Activated CD8-positive, alpha-beta memory T cell treated with anti-CD3 and anti-CD28 coated beads, Interleukin-2, amount 10 ng/mL, durations not matched to agents 7 days and 5 days (primary cell): Measurements from ENCODE around the gene BCL11B. TPM values are rescaled to one million over a fixed set of nuclear protein-coding genes. Genes with fewer than 3 reads are reported as not detected.

ENCODE experiments used
- ATAC-seq: fragments of 150-1000 bp; cut with Tn5 transposase; one replicate; pipeline ENCODE4 v1.10.0; 2021; ENCODE audit warnings: moderate library complexity
- CTCF ChIA-PET: fragments of 350-600 bp; sonication (Branson Sonifier 250); formaldehyde crosslinking; loops from one replicate; lab custom pipeline; 2021; ENCODE audit warnings: antibody characterized with exemption; lab: Charles Lee
- DNase-seq: peaks from one replicate; pipeline ENCODE4 v3.0.0-alpha.2; 2020
- H3K27ac Mint-ChIP-seq: one replicate; pipeline ENCODE4 v1.8.0; 2021; ENCODE audit warnings: mild to moderate bottlenecking, mixed read lengths
- H3K27me3 Mint-ChIP-seq: one replicate; pipeline ENCODE4 v1.8.0; 2021; ENCODE audit warnings: mixed read lengths
- H3K36me3 Mint-ChIP-seq: one replicate; pipeline ENCODE4 v1.8.0; 2021; ENCODE audit warnings: mild to moderate bottlenecking, mixed read lengths
- H3K4me1 Mint-ChIP-seq: one replicate; pipeline ENCODE4 v1.8.0; 2021; ENCODE audit warnings: mixed read lengths
- H3K4me3 Mint-ChIP-seq: one replicate; pipeline ENCODE4 v1.8.0; 2021; ENCODE audit warnings: mild to moderate bottlenecking, moderate library complexity, mixed read lengths
- H3K9me3 Mint-ChIP-seq: one replicate; pipeline ENCODE4 v1.8.0; 2022; ENCODE audit warnings: low read depth, mixed read lengths
- total RNA-seq, 2 experiments: library from RNA; stranded (reverse); gene quantifications; one replicate each; pipeline ENCODE4 v1.2.3, GENCODE V29; 2021

BCL11B gene
- total RNA-seq, 2 experiments from 2014 or later = 53.0 to 66.2 TPM

- Mint-ChIP-seq H3K4me3 (no peak overlapping the region), H3K27me3 (peaks cover 13% of the 10 kb centered on the region), H3K4me1 (peaks cover 26% of the 10 kb centered on the region), H3K27ac (no peak overlapping the region), H3K9me3 (no peaks in the 10 kb centered on the region), H3K36me3 (peaks cover 6% of the 10 kb centered on the region)
- CTCF ChIA-PET = interaction anchor here (0.9 to 1.0 kb wide), 2 partner anchors 39 to 135 kb away, joined by 3 to 4 read pairs; no protein-coding TSS in a partner anchor
- peak; percentile 30 for ATAC-seq
- no peak for DNase-seq
Measured at GRCh38 chr14:99280852-99281251, 8.9 kb upstream of the BCL11B start.

DNA sequence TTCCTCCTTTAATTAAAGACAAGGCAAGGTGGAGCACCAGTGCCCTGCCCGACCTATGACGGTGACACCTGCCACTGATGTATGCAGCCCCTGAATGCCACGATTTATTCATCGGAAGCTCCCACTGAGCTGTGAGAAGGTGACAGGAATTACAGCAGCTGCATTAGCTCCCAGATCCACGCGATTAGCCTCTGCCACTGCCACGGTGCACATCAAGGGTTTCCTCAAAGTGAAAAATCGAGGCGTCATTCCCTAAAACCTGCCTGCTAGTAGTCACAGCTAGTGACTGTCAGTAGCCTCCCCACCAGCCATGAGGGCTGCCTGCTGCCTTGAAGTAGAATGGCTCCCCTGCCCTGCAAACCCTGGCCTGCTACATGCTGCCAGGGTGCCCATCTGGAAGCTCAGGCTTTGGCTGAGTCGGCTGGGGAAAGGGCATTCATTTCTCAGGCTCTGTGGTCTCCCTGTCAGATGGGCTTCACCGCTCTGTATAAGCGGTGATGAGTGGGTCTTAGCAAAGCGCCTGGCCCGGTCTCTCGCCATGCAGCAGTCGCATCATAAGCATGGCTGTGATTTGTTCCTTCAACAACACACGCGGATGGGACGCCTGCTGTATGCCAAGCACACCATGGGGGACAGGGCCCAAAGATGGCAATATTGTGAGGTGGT, 8.2 kb upstream of the BCL11B start:
- Mint-ChIP-seq H3K4me1 (peaks cover 19% of the 10 kb centered on the region), H3K9me3 (no peaks in the 10 kb centered on the region), H3K4me3 (no peak overlapping the region), H3K36me3 (peaks cover 5% of the 10 kb centered on the region), H3K27me3 (peaks cover 17% of the 10 kb centered on the region), H3K27ac (no peak overlapping the region)
- no peak for ATAC-seq
- CTCF ChIA-PET = interaction anchor here (0.9 to 1.0 kb wide), 2 partner anchors 40 to 136 kb away, joined by 3 to 4 read pairs; no protein-coding TSS in a partner anchor
- no peak for DNase-seq

DNA sequence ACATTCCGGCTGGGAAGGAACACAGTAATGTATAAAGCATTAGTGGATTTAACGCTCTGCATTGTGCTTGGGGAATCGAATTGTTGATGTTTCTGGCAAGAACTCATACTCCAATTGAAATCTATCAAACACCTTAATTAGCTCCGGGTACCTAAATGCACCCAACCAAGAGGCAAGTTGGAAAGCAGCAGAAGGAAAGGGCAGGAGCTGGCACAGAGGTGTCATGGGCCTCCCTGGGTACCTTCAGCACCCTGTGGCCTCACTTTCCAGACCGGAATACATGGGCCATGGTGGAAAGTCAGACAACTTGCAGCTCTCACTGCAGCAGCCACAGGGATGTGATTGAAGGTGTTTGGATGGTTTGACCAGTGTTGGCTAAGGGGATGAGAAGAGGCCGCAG, 6.8 kb upstream of the BCL11B start:
- DNase-seq (no peak), ATAC-seq (no peak)
- CTCF ChIA-PET = interaction anchor here (1.3 to 1.5 kb wide), 2 partner anchors 14 to 109 kb away, joined by 3 to 5 read pairs; no protein-coding TSS in a partner anchor
- Mint-ChIP-seq H3K27ac (no peak overlapping the region), H3K4me3 (no peak overlapping the region), H3K27me3 (peaks cover 17% of the 10 kb centered on the region), H3K9me3 (no peaks in the 10 kb centered on the region), H3K4me1 (peaks cover 21% of the 10 kb centered on the region), H3K36me3 (peaks cover 3% of the 10 kb centered on the region)

DNA sequence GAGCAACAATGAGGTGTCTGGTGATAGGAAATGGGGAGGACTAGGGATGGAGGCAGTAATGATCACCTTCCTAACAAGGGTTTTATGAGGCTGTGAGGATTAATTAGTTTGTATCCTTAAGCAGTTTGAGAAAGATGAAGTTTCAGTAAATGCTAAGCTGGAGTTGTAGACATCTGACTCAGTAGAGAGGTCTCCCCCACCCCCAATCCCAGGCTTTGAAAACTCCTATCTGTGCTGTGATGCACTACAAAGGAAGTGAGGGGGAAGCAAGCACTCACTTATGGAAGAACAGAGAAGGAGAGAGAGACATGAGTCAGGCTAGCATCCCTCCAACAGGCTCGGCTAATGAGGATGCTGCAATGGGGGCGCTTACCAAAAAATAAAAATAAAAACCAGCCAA, 5.5 kb upstream of the BCL11B start:
- H3K27me3 Mint-ChIP-seq = peaks cover 17% of the 10 kb centered on the region
- no peak for DNase-seq
- peaks cover 3% of the 10 kb centered on the region for H3K36me3 Mint-ChIP-seq
- no peak for ATAC-seq
- CTCF ChIA-PET = interaction anchor here (1.0 to 2.0 kb wide), 3 partner anchors 10 to 139 kb away, joined by 3 to 7 read pairs (median 4); no protein-coding TSS in a partner anchor
- no peaks in the 10 kb centered on the region for H3K9me3 Mint-ChIP-seq
- H3K4me1 Mint-ChIP-seq = peaks cover 28% of the 10 kb centered on the region
- no peak overlapping the region for H3K27ac Mint-ChIP-seq
- H3K4me3 Mint-ChIP-seq = no peak overlapping the region

GRCh38 chr14:99276482-99276881, 4.5 kb upstream of the BCL11B start:
- H3K9me3 Mint-ChIP-seq = no peaks in the 10 kb centered on the region
- H3K27ac Mint-ChIP-seq = no peak overlapping the region
- peaks cover 17% of the 10 kb centered on the region for H3K27me3 Mint-ChIP-seq
- peaks cover 6% of the 10 kb centered on the region for H3K36me3 Mint-ChIP-seq
- DNase-seq (no peak), ATAC-seq (no peak)
- H3K4me1 Mint-ChIP-seq = peaks cover 31% of the 10 kb centered on the region
- H3K4me3 Mint-ChIP-seq = no peak overlapping the region
- CTCF ChIA-PET = interaction anchor here (0.7 to 6.4 kb wide), 4 partner anchors 9 to 1137 kb away, joined by 3 to 53 read pairs (median 8); no protein-coding TSS in a partner anchor

DNA sequence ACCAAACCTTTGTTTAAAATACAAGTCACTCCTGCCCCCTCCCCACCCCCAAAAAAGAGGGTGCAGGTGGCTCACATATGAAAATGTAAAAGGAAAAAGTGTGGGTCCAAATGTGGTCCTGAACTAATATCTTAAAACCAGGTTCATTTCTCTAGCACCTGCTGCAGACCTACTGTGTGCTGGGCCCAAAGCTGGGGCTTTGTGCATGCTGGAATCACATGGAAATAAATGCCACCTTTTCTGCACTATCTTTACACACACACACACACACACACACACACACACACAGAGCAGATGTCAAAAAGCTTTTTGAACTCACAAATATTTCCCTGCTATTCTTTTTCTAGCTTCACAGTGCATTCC, 3.2 kb upstream of the BCL11B start:
- ATAC-seq = no peak
- Mint-ChIP-seq H3K4me3 (peak overlapping the region; percentile 72), H3K4me1 (peaks cover 20% of the 10 kb centered on the region), H3K36me3 (peaks cover 6% of the 10 kb centered on the region), H3K27ac (no peak overlapping the region), H3K9me3 (no peaks in the 10 kb centered on the region), H3K27me3 (peaks cover 17% of the 10 kb centered on the region)
- CTCF ChIA-PET = interaction anchor here (0.6 to 6.4 kb wide), 11 partner anchors 9 to 1678 kb away, joined by 3 to 53 read pairs (median 5); no protein-coding TSS in a partner anchor
- no peak for DNase-seq

DNA sequence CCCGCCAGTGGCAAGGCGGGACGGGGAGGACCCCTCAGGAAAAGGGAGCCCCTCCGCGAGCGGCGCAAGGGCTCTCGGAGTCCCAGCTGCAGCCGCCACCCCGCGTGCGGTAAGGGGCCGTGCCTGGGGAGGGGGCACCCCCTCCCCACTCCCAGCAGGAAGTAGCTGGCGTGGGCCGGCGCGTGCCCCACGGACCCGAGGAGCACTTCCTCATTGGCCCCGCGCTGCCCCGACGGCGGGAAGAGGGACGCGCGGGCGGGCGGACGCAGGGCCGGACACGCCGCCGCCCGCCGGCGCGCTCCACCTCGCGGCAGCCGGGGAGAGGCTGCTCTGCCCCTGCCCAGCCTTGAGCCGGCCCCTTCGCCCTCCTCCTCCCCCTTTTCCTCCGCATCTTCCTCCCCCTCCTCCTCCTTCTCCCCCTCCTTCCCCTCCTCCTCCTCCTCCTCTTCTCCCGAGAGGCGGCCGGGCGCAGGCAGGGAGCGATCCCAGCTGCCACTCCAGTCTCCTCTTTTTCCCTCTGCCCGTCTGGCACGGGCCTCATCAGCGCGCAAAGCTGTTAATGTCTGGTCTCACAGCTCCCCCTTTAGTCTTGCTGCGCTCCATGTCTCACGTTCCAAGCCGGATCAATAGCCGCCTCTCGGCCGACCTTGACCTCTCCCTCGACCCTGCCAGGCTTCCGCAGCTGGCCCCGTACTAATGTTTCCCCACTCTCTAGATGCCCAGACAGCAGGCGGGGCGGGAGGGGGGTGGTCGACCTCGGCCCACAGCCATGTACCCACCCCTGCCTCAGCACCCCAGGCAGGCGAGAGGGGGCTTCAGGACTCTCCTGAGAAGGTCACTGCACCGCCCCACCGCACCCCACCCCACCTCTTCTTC, 2.6 kb upstream of the BCL11B start:
- CTCF ChIA-PET = interaction anchor here (0.6 to 6.4 kb wide), 14 partner anchors 8 to 1677 kb away, joined by 3 to 53 read pairs (median 4); no protein-coding TSS in a partner anchor
- Mint-ChIP-seq H3K4me3 (peak overlapping the region; percentile 84), H3K9me3 (no peaks in the 10 kb centered on the region), H3K4me1 (peaks cover 20% of the 10 kb centered on the region), H3K27me3 (peaks cover 19% of the 10 kb centered on the region), H3K36me3 (peaks cover 10% of the 10 kb centered on the region), H3K27ac (peak overlapping the region; percentile 99)
- DNase-seq (peak; percentile 77), ATAC-seq (peak; percentile 28)

GRCh38 chr14:99273766-99274345, 1.9 kb upstream of the BCL11B start:
- Mint-ChIP-seq H3K36me3 (peaks cover 14% of the 10 kb centered on the region), H3K27ac (peak overlapping the region; percentile 99), H3K9me3 (no peaks in the 10 kb centered on the region), H3K4me1 (peaks cover 20% of the 10 kb centered on the region), H3K4me3 (peak overlapping the region; percentile 84), H3K27me3 (peaks cover 19% of the 10 kb centered on the region)
- CTCF ChIA-PET = interaction anchor here (1.1 to 14.3 kb wide), 6 partner anchors 12 to 1296 kb away, joined by 3 to 395 read pairs (median 7); no protein-coding TSS in a partner anchor
- ATAC-seq = peak; percentile 13
- DNase-seq = peak; percentile 81

DNA sequence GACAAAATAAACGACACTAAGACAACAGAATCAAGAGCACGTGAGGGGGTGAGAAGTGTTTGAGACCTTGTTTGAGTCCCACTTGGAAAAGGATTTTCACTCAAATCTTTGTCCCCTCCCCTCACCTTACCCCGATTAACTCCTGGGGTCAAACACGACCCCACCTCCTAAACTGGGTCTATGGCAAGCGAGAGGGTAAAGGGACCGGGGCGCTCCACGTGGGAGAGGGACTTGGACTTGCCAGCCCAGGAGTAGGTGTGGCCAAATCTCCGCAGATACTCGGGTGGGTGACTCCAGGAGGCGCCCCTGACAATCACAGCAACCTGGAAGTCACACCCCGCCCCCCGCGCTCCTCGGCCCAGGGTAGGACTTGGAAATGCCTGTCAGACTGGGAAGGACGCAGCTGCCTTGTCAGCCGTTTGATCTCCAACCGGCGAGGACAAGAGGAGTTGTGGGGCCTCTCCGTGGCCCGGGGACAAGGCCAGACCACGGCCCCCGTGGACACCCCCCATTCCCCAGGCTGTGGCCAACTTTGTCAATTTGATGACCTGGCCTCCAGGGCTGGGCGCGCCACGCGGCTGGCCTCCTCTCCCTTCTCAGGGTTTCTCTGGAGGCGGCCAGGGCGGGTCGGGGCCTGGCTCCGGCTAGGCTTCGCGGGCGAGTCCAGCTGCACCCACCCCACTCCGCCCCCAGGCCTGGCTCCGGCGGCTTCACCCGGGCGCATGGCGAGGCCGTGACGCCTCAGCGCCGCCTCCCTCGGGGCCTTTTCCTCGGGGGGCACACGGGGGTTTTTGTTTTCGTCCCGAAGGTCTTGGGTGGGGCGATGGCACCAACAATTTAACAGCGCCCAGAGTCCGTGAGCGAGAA, 1.1 kb upstream of the BCL11B start:
- Mint-ChIP-seq H3K36me3 (peaks cover 18% of the 10 kb centered on the region), H3K27ac (peak overlapping the region; percentile 99), H3K4me3 (peak overlapping the region; percentile 96), H3K27me3 (peaks cover 14% of the 10 kb centered on the region), H3K4me1 (peaks cover 20% of the 10 kb centered on the region), H3K9me3 (no peaks in the 10 kb centered on the region)
- peak; percentile 11 for ATAC-seq
- CTCF ChIA-PET = interaction anchor here (1.4 to 14.3 kb wide), 7 partner anchors 12 to 1134 kb away, joined by 5 to 395 read pairs (median 11); no protein-coding TSS in a partner anchor
- peak; percentile 79 for DNase-seq

- no peak for DNase-seq
- Mint-ChIP-seq H3K27me3 (peaks cover 14% of the 10 kb centered on the region), H3K9me3 (no peaks in the 10 kb centered on the region), H3K4me1 (peaks cover 24% of the 10 kb centered on the region), H3K27ac (peak overlapping the region; percentile 99), H3K4me3 (peak overlapping the region; percentile 96), H3K36me3 (peaks cover 21% of the 10 kb centered on the region)
- CTCF ChIA-PET = interaction anchor here (0.7 to 14.3 kb wide), 9 partner anchors 11 to 1652 kb away, joined by 3 to 395 read pairs (median 11); no protein-coding TSS in a partner anchor
- ATAC-seq = no peak
Measured at GRCh38 chr14:99272632-99272898, 568 bp upstream of the BCL11B start.

DNA sequence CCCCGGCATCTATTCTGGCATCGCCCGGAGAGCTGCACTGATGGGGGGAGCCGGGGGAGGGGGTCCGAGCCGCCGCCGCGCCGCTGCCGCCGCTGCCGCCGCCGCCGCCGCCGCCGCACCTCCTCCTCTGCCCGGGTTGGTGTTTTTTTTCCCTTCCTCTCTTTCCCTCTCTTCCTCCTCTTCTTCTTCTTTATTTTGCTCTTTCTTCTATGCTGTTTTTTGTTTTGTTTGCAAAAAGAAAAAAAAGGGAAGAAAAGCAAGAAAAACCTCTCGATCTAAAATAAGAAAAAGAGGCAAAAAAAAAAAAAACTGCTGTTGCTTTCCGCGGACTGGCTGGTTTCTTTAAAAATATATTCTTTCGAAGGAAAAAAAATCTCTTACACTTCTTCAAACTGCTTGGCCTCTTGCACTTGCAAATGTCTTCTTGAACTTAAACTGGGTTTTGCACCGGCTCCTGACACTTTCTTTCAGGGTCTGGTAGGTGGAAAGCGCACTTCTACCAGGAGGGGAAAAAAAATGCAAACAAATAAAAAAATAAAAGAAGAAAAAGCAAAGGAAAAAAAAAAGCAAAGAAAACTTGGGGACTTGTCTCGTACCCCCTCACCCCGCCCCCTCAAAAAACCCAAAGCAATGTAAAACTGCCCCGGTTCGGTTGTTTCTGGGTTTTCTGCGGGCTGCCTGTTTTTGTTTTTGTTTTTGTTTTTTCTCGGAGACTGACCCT, 616 bp downstream of the BCL11B start:
- H3K9me3 Mint-ChIP-seq = no peaks in the 10 kb centered on the region
- H3K36me3 Mint-ChIP-seq = peaks cover 24% of the 10 kb centered on the region
- peak overlapping the region; percentile 96 for H3K4me3 Mint-ChIP-seq
- DNase-seq (peak; percentile 63), ATAC-seq (no peak)
- CTCF ChIA-PET = interaction anchor here (0.7 to 14.3 kb wide), 15 partner anchors 10 to 1564 kb away, joined by 3 to 395 read pairs (median 5); no protein-coding TSS in a partner anchor
- H3K4me1 Mint-ChIP-seq = peaks cover 32% of the 10 kb centered on the region
- peak overlapping the region; percentile 99 for H3K27ac Mint-ChIP-seq
- H3K27me3 Mint-ChIP-seq = peaks cover 10% of the 10 kb centered on the region
